GM12873 (cell line): ENCODE measurements around the gene DAGLA.

ENCODE experiments used
- TF ChIP-seq, protein P1 (sequence below): IDR thresholded peaks from 2 replicates; pipeline ENCODE4 v1.5.1; 2012; ENCODE audit warnings: low read depth, mild to moderate bottlenecking, moderate library complexity, low read length, control low read depth; ENCODE audit not compliant: insufficient read depth; ENCODE audit errors: missing control alignments

DAGLA gene

DNA sequence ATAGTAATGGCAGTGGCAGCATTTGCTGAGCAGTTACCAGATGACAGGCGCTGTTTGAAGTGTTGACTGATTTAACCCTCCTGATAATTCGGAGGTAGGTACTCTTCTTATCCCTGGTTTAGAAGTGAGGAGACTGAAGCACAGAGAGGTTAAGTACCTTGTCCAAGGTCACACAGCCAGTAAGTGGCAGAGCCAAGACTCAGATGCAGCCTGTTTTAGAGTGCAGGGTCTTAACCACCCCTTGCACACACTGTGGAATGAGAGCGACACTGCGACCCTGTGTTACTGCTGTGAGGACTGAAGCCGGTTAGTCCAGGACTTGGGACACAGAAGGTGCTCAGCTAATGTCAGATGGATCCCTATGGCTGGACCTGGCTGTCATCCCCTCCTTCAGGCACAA, 34.7 kb downstream of the DAGLA start:
- TF ChIP-seq, protein P1, sequence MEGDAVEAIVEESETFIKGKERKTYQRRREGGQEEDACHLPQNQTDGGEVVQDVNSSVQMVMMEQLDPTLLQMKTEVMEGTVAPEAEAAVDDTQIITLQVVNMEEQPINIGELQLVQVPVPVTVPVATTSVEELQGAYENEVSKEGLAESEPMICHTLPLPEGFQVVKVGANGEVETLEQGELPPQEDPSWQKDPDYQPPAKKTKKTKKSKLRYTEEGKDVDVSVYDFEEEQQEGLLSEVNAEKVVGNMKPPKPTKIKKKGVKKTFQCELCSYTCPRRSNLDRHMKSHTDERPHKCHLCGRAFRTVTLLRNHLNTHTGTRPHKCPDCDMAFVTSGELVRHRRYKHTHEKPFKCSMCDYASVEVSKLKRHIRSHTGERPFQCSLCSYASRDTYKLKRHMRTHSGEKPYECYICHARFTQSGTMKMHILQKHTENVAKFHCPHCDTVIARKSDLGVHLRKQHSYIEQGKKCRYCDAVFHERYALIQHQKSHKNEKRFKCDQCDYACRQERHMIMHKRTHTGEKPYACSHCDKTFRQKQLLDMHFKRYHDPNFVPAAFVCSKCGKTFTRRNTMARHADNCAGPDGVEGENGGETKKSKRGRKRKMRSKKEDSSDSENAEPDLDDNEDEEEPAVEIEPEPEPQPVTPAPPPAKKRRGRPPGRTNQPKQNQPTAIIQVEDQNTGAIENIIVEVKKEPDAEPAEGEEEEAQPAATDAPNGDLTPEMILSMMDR, result no peak

DNA sequence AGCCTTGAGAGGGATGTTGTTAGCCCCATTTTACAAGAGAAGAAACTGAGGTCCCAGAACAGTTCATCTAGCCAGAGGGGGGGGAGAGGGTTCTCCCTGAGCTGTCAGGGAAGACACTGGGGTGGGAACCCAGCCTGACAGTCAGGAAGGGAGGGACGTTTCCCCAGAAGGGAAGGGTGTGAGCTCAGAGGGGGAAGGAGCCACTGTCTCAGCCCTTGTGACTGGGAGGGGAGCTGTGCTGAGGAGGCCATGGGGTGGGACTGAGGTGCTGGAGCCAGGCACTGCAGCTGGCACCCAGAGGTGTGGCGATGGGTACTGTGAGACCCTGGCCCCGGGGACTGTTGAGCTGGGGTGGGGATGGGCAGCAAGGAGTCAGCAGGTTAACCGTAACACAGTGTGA, 35.7 kb downstream of the DAGLA start:
- TF ChIP-seq, protein P1, result no peak

DNA sequence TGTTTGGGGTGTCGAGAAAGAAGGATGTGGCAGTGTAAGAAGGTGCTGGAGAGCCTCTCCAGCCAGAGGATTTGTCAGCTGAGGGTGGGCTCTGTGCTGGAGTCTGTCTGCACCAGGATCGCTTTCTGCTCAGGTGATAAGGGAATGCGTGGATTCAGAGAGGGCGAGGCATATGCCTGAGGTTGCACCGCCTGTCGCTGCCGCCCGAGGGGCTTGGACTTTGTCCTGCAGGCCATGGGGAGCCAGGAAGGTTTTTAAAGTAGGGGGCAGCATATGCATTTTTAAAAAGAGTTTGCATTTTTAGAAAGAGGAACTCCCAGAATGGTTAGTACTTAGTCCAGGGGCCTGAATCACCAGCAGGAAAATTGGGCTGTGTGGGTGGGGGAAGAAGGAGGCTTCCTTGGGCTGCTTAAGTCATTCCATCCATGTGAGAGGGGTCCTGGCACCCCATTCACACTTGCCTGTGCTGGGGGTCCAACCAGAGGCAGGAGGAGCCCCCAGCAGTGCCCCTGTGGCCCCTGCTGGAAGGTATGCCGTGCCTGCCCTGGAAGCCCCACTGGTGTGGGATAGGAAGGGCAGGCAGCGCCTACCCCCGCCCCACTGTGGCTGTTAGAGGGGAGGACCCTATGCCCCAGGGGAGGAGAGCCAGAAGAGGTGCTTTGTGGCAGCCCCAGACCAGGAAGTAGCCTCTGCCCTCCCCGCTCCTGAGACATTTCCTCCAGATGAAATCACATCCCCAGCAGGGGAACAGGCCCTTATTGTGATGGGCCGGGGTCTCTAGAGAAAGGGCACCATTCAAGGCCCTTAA, 36.5 kb downstream of the DAGLA start:
- TF ChIP-seq, protein P1, result no peak

GRCh38 chr11:61717286-61718033, 37.3 kb downstream of the DAGLA start:
- TF ChIP-seq, protein P1, result no peak

DNA sequence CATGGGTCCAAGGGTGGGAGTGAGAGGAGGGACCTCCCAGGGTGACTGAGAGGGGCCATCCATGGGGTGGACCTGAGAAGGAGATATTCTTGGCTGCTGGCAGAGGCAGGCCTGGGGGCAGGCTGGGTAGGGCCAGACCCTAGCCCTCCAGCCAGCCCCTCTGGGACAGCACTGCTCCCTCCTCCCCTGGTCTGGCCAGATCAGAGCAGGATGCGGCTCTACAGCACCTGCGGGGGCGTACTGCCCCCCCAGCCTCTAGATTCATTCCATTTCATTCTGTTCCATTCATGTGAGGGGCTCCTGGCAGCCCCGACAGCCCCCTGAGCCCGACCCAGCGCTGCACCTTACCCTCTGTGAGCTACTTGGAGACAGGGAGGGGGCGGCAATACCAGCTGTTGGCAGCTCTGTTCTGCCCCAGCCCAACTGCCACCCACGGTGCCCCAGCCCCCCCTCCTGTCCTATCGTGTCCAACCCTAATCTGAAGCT, 37.9 kb downstream of the DAGLA start:
- TF ChIP-seq, protein P1, result no peak

- TF ChIP-seq, protein P1, result no peak
Observed at GRCh38 chr11:61718621-61719302, 38.6 kb downstream of the DAGLA start.

DNA sequence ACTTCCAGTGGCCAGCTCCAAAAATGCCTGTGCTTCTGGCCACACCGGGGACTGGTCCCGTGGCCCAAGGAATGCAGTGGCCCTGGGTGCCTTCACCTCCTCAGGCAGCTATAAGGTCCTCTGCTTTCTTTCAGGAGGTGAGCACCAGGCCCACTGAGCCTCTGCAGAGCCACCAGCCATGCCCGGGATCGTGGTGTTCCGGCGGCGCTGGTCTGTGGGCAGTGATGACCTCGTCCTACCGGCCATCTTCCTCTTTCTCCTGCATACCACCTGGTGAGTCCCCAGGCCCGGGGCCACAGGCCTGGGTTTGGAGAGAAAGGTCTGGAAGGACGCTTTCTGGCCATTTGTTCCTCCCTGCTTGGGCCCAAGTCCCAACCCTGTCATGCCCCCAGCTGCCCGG, 39.8 kb downstream of the DAGLA start:
- TF ChIP-seq, protein P1, result no peak
